Neural progenitor cell (in vitro differentiated cells): ENCODE data around the gene NSMCE1. TPM values are rescaled to one million over a fixed set of nuclear protein-coding genes. Genes with fewer than 3 reads are reported as not detected.
A peak's percentile ranks its signal among the peaks of the same experiment; 100 is the strongest.

Experiments
- DNase-seq: peaks from one replicate; pipeline ENCODE4 v3.0.0-alpha.2; 2016; ENCODE audit warnings: low spot score
- H2AFZ ChIP-seq: fragments of 200-600 bp; sonication (generic); replicated peaks from 2 replicates; pipeline ENCODE4 v1.6.1; 2016; ENCODE audit warnings: antibody characterized with exemption
- H3F3A ChIP-seq: fragments of 200-600 bp; sonication (generic); 2 replicates; pipeline ENCODE4 v1.6.1; 2016; ENCODE audit warnings: antibody characterized with exemption, low read depth
- H3K27ac ChIP-seq: fragments of 200-600 bp; sonication (generic); 2 replicates; pipeline ENCODE4 v1.5.1; 2016; ENCODE audit warnings: mild to moderate bottlenecking
- H3K27me3 ChIP-seq: fragments of 200-600 bp; sonication (generic); 2 replicates; pipeline ENCODE4 v1.6.1; 2016; ENCODE audit warnings: mild to moderate bottlenecking, moderate library complexity
- H3K36me3 ChIP-seq: fragments of 200-600 bp; sonication (generic); 2 replicates; pipeline ENCODE4 v1.5.1; 2016
- H3K4me1 ChIP-seq: fragments of 200-600 bp; sonication (generic); 2 replicates; pipeline ENCODE4 v1.6.1; 2016; ENCODE audit warnings: mixed run types
- H3K4me2 ChIP-seq: fragments of 200-600 bp; sonication (generic); 2 replicates; pipeline ENCODE4 v1.6.1; 2016
- H3K4me3 ChIP-seq: fragments of 200-600 bp; sonication (generic); 2 replicates; pipeline ENCODE4 v1.5.1; 2016
- H3K79me2 ChIP-seq: fragments of 200-600 bp; sonication (generic); 2 replicates; pipeline ENCODE4 v1.6.1; 2016; ENCODE audit warnings: low read depth
- H3K9ac ChIP-seq: fragments of 200-600 bp; sonication (generic); 2 replicates; pipeline ENCODE4 v1.6.1; 2016
- H3K9me3 ChIP-seq: fragments of 200-600 bp; sonication (generic); 2 replicates; pipeline ENCODE4 v1.5.1; 2016; ENCODE audit warnings: low read depth
- H4K20me1 ChIP-seq: fragments of 200-600 bp; sonication (generic); 2 replicates; pipeline ENCODE4 v1.6.1; 2016; ENCODE audit warnings: low read depth
- H3K27ac Mint-ChIP-seq: 3 replicates; pipeline ENCODE4 v1.8.0; 2021; ENCODE audit warnings: mixed read lengths
- H3K27me3 Mint-ChIP-seq: 2 replicates; pipeline ENCODE4 v1.8.0; 2022; ENCODE audit warnings: low read depth, mild to moderate bottlenecking, inconsistent platforms, moderate library complexity, mixed read lengths; ENCODE audit not compliant: insufficient read depth
- H3K36me3 Mint-ChIP-seq: 3 replicates; pipeline ENCODE4 v1.8.0; 2021; ENCODE audit warnings: mixed read lengths
- H3K4me1 Mint-ChIP-seq: 3 replicates; pipeline ENCODE4 v1.8.0; 2021; ENCODE audit warnings: mixed read lengths
- H3K4me3 Mint-ChIP-seq: 3 replicates; pipeline ENCODE4 v1.8.0; 2021; ENCODE audit warnings: mild to moderate bottlenecking, moderate library complexity, mixed read lengths
- H3K9me3 Mint-ChIP-seq: 3 replicates; pipeline ENCODE4 v1.8.0; 2020; ENCODE audit warnings: mixed read lengths
- CTCF ChIP-seq: fragments of 200-600 bp; sonication (generic); IDR thresholded peaks from 2 replicates; pipeline ENCODE4 v1.5.1; 2017; ENCODE audit warnings: antibody characterized with exemption, mild to moderate bottlenecking
- EZH2 ChIP-seq: fragments of 200-600 bp; sonication (generic); IDR thresholded peaks from 2 replicates; pipeline ENCODE4 v1.6.1; 2017; ENCODE audit warnings: antibody characterized with exemption, mild to moderate bottlenecking, moderate library complexity
- EZH2phosphoT487 ChIP-seq: fragments of 200-600 bp; sonication (generic); IDR thresholded peaks from 2 replicates; pipeline ENCODE4 v1.6.1; 2017; ENCODE audit warnings: antibody characterized with exemption
- total RNA-seq: library from RNA; depleted of rRNA; stranded (reverse); fragments of >200 nt; gene quantifications from 2 replicates; pipeline ENCODE4 v1.2.3, GENCODE V29; 2015; ENCODE audit warnings: low replicate concordance

NSMCE1 gene
- total RNA-seq, 1 donor from 2014 or later: 83.4 TPM

- peaks cover 16% of the 10 kb centered on the region for H3K4me1 Mint-ChIP-seq
- Histone ChIP-seq H3K27ac (no peak overlapping the region), H4K20me1 (peaks cover 3% of the 10 kb centered on the region), H3K9ac (no peak overlapping the region), H3K4me1 (no peaks in the 10 kb centered on the region), H3K79me2 (no peaks in the 10 kb centered on the region), H3K36me3 (no peaks in the 10 kb centered on the region), H3K9me3 (no peaks in the 10 kb centered on the region), H3F3A (no peaks in the 10 kb centered on the region), H3K4me3 (no peak overlapping the region), H3K4me2 (no peak overlapping the region), H2AFZ (no peak overlapping the region), H3K27me3 (peaks cover 61% of the 10 kb centered on the region)
- H3K9me3 Mint-ChIP-seq: peaks cover 2% of the 10 kb centered on the region
- H3K27ac Mint-ChIP-seq: no peak overlapping the region
- no peak for TF ChIP-seq EZH2
- no peak for TF ChIP-seq EZH2phosphoT487
- TF ChIP-seq CTCF: no peak
- no peak for DNase-seq
- peak overlapping the region; percentile 50 for H3K4me3 Mint-ChIP-seq
- peaks cover 9% of the 10 kb centered on the region for H3K27me3 Mint-ChIP-seq
- H3K36me3 Mint-ChIP-seq: peaks cover 2% of the 10 kb centered on the region
Observed at GRCh38 chr16:27311897-27312303, 43.3 kb upstream of the NSMCE1 start.

GRCh38 chr16:27311448-27311830 lies 42.9 kb upstream of the NSMCE1 start:
- no peaks in the 10 kb centered on the region for H3F3A ChIP-seq
- peaks cover 6% of the 10 kb centered on the region for H3K9me3 Mint-ChIP-seq
- H3K4me3 Mint-ChIP-seq: peak overlapping the region; percentile 50
- no peak overlapping the region for H3K4me2 ChIP-seq
- no peaks in the 10 kb centered on the region for H3K4me1 ChIP-seq
- peaks cover 3% of the 10 kb centered on the region for H4K20me1 ChIP-seq
- H3K9ac ChIP-seq: no peak overlapping the region
- no peaks in the 10 kb centered on the region for H3K79me2 ChIP-seq
- H2AFZ ChIP-seq: no peak overlapping the region
- DNase-seq: no peak
- H3K9me3 ChIP-seq: no peaks in the 10 kb centered on the region
- H3K36me3 Mint-ChIP-seq: peaks cover 4% of the 10 kb centered on the region
- H3K27ac Mint-ChIP-seq: no peak overlapping the region
- H3K4me3 ChIP-seq: no peak overlapping the region
- no peaks in the 10 kb centered on the region for H3K36me3 ChIP-seq
- peaks cover 16% of the 10 kb centered on the region for H3K4me1 Mint-ChIP-seq
- peaks cover 9% of the 10 kb centered on the region for H3K27me3 Mint-ChIP-seq
- no peak overlapping the region for H3K27ac ChIP-seq
- no peak for TF ChIP-seq EZH2
- TF ChIP-seq CTCF: no peak
- no peak for TF ChIP-seq EZH2phosphoT487
- peaks cover 61% of the 10 kb centered on the region for H3K27me3 ChIP-seq

- H3K9me3 Mint-ChIP-seq: peaks cover 8% of the 10 kb centered on the region
- H2AFZ ChIP-seq: no peak overlapping the region
- H3K9ac ChIP-seq: no peak overlapping the region
- H3K36me3 ChIP-seq: no peaks in the 10 kb centered on the region
- H3F3A ChIP-seq: no peaks in the 10 kb centered on the region
- TF ChIP-seq EZH2phosphoT487 (no peak), CTCF (no peak), EZH2 (no peak)
- H3K4me1 Mint-ChIP-seq: peaks cover 15% of the 10 kb centered on the region
- peaks cover 12% of the 10 kb centered on the region for H3K27me3 Mint-ChIP-seq
- DNase-seq: no peak
- no peak overlapping the region for H3K27ac ChIP-seq
- peaks cover 3% of the 10 kb centered on the region for H4K20me1 ChIP-seq
- H3K4me2 ChIP-seq: no peak overlapping the region
- no peak overlapping the region for H3K4me3 Mint-ChIP-seq
- H3K27ac Mint-ChIP-seq: no peak overlapping the region
- H3K4me1 ChIP-seq: no peaks in the 10 kb centered on the region
- H3K27me3 ChIP-seq: peaks cover 57% of the 10 kb centered on the region
- no peaks in the 10 kb centered on the region for H3K79me2 ChIP-seq
- H3K9me3 ChIP-seq: no peaks in the 10 kb centered on the region
- H3K36me3 Mint-ChIP-seq: peaks cover 4% of the 10 kb centered on the region
- no peak overlapping the region for H3K4me3 ChIP-seq
Observed at GRCh38 chr16:27310576-27311447, 42.2 kb upstream of the NSMCE1 start.
